Measurements from ENCODE around the gene PRDM16. TPM values are rescaled to one million over a fixed set of nuclear protein-coding genes. Genes with fewer than 3 reads are reported as not detected.

PRDM16 gene
- total RNA-seq, 1 experiment from 2014 or later = 1.6 TPM

DNA sequence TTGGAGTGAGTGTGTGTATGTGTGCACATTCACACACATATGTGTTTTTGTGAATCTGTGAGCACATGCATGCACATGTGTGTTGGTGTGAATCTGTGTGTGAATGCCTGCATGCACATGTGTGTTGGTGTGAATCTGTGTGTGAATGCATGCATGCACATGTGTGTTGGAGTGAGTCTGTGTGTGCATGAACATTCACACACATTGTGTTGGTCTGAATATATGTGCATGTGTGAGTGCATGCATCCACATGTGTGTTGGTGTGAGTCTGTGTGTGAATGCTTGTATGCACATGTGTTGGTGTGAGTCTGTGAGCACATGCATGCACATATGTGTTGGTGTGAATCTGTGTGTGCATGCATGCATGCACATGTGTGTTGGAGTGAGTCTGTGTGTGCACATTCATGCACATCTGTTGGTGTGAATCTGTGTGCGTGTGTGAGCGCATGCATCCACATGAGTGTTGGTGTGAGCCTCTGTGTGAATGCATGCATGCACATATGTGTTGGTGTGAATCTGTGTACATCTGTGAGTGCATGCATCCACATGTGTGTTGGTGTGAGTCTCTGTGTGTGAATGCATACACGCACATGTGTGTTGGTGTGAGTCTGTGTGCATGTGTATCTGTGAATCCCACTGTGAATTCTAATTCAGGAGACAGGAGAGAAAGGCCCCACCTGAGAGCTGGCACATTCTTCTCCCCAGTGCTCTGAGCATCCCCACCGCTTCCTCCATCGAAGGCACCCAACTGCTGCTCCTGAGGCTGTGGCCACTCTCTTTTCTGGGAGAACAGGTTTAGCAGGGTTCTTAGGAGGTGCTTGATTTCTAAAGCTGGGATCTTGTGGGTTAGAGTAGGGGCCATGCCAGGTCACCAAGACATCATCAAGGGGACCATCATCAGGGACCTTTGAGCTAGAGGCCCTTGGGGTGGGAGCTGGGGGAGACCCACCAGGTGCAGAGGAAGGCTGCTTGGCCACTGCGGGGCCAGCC, 267.9 kb downstream of the PRDM16 start:
- ATAC-seq (no peak), DNase-seq (ENCODE audit: low spot score) (no peak)
- H3K4me3 Mint-ChIP-seq = no peak overlapping the region
- POLR2A ChIA-PET = interaction anchor here (0.6 kb wide), 1 partner anchor 921 kb away, joined by 3 read pairs; no protein-coding TSS in a partner anchor
- H3K4me1 Mint-ChIP-seq = peaks cover 4% of the 10 kb centered on the region
- no peaks in the 10 kb centered on the region for H3K9me3 Mint-ChIP-seq
- no peaks in the 10 kb centered on the region for H3K27me3 Mint-ChIP-seq (ENCODE audit: low read depth)
- no peaks in the 10 kb centered on the region for H3K36me3 Mint-ChIP-seq
- CTCF ChIA-PET = interaction anchor here (0.9 kb wide), 1 partner anchor 17 kb away, joined by 4 read pairs; no protein-coding TSS in a partner anchor
- no peak overlapping the region for H3K27ac Mint-ChIP-seq
- TF ChIP-seq CBFB (CRISPR knock-in tag; IDR thresholded peaks at IDR 0.05; ENCODE audit: low read depth) = no peak
- no peak for TF ChIP-seq ELF4 (CRISPR knock-in tag; IDR thresholded peaks at IDR 0.05; ENCODE audit: low read depth)
- no peak for TF ChIP-seq GTF2I (CRISPR knock-in tag; conservative IDR thresholded peaks at IDR 0.05)
- TF ChIP-seq, protein P1, sequence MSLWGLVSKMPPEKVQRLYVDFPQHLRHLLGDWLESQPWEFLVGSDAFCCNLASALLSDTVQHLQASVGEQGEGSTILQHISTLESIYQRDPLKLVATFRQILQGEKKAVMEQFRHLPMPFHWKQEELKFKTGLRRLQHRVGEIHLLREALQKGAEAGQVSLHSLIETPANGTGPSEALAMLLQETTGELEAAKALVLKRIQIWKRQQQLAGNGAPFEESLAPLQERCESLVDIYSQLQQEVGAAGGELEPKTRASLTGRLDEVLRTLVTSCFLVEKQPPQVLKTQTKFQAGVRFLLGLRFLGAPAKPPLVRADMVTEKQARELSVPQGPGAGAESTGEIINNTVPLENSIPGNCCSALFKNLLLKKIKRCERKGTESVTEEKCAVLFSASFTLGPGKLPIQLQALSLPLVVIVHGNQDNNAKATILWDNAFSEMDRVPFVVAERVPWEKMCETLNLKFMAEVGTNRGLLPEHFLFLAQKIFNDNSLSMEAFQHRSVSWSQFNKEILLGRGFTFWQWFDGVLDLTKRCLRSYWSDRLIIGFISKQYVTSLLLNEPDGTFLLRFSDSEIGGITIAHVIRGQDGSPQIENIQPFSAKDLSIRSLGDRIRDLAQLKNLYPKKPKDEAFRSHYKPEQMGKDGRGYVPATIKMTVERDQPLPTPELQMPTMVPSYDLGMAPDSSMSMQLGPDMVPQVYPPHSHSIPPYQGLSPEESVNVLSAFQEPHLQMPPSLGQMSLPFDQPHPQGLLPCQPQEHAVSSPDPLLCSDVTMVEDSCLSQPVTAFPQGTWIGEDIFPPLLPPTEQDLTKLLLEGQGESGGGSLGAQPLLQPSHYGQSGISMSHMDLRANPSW (CRISPR knock-in tag; conservative IDR thresholded peaks at IDR 0.05; ENCODE audit: low read depth) = no peak
- no peak for TF ChIP-seq MXD4 (CRISPR knock-in tag; IDR thresholded peaks at IDR 0.05; ENCODE audit: borderline replicate concordance)
- TF ChIP-seq ZBTB21 (CRISPR knock-in tag; IDR thresholded peaks at IDR 0.05; ENCODE audit: borderline replicate concordance) = no peak
- TF ChIP-seq FOXK1 (CRISPR knock-in tag; IDR thresholded peaks at IDR 0.05) = no peak
- no peak for TF ChIP-seq ZNF232 (CRISPR knock-in tag; IDR thresholded peaks at IDR 0.05)
- TF ChIP-seq ATF1 (CRISPR knock-in tag; IDR thresholded peaks at IDR 0.05) = no peak
- TF ChIP-seq HMGA2 (CRISPR knock-in tag; IDR thresholded peaks at IDR 0.05) = no peak
- no peak for TF ChIP-seq TP53 (CRISPR knock-in tag; IDR thresholded peaks at IDR 0.05)
- no peak for TF ChIP-seq ZNF263 (CRISPR knock-in tag; IDR thresholded peaks at IDR 0.05; ENCODE audit: low read depth)
- TF ChIP-seq, protein P2, sequence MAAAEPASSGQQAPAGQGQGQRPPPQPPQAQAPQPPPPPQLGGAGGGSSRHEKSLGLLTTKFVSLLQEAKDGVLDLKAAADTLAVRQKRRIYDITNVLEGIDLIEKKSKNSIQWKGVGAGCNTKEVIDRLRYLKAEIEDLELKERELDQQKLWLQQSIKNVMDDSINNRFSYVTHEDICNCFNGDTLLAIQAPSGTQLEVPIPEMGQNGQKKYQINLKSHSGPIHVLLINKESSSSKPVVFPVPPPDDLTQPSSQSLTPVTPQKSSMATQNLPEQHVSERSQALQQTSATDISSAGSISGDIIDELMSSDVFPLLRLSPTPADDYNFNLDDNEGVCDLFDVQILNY (CRISPR knock-in tag; IDR thresholded peaks at IDR 0.05) = no peak
- TF ChIP-seq, protein P3, sequence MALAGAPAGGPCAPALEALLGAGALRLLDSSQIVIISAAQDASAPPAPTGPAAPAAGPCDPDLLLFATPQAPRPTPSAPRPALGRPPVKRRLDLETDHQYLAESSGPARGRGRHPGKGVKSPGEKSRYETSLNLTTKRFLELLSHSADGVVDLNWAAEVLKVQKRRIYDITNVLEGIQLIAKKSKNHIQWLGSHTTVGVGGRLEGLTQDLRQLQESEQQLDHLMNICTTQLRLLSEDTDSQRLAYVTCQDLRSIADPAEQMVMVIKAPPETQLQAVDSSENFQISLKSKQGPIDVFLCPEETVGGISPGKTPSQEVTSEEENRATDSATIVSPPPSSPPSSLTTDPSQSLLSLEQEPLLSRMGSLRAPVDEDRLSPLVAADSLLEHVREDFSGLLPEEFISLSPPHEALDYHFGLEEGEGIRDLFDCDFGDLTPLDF (CRISPR knock-in tag; IDR thresholded peaks at IDR 0.05) = no peak
- no peak for TF ChIP-seq PRRX2 (CRISPR knock-in tag; IDR thresholded peaks at IDR 0.05)
- no peak for TF ChIP-seq RELA (CRISPR knock-in tag; IDR thresholded peaks at IDR 0.05; ENCODE audit: borderline replicate concordance)
- no peak for TF ChIP-seq NR1H2 (CRISPR knock-in tag; IDR thresholded peaks at IDR 0.05)
- no peak for TF ChIP-seq TEAD4 (CRISPR knock-in tag; IDR thresholded peaks at IDR 0.05)

DNA sequence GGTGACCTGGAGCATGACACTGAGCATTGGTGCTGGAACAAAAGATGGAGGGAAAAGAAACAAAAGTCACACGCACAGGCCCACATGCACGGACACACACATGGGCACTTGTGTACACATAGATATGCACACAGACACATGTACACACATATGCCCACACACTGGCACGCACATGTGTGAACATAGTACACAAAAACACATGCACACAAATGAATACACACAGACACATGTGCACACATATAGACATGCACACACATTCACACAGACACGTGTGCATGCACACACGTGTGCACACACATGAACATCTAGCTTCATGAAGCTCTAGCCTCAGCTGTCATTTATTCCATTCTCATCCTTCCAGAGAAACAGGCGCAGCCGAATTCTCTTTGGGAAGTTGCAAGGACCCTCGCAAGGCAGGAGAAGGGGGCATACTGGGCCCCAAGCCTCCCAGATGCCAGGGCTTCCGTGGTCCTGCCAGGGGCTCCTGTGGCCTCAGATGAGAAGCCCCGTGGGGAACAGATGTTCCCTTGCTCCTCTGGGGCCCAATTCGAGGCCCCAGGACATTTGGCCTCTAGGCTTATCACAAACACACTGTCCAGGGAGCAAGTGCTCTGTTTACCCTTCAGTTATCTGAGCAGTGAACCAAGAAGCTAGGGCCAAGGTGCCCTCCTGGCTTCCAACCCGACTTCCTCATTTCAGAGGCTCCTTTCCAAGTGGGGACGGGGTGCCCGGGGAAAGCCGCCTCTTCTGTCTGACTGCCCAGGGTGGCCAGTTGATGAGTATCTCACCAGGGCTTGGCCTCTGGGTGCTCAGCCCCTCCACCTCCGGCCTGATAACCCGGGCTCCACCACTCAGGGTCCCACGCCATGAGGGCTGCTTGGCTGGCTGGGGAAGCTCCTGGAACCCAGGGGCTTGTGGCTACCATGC, 269.1 kb downstream of the PRDM16 start:
- Mint-ChIP-seq H3K4me3 (no peak overlapping the region), H3K27ac (no peak overlapping the region), H3K4me1 (no peaks in the 10 kb centered on the region), H3K9me3 (peaks cover 6% of the 10 kb centered on the region), H3K36me3 (0 out of 2 replicates have a peak, but pooled peaks cover 3% of the 10 kb centered on the region), H3K27me3 (ENCODE audit: low read depth) (no peaks in the 10 kb centered on the region)
- ChIA-PET CTCF (interaction anchor here (0.9 to 1.3 kb wide), 2 partner anchors 19 to 87 kb away, joined by 4 to 5 read pairs; no protein-coding TSS in a partner anchor), POLR2A (interaction anchor here (0.6 kb wide), 1 partner anchor 922 kb away, joined by 3 read pairs; no protein-coding TSS in a partner anchor)
- ATAC-seq (no peak), DNase-seq (ENCODE audit: low spot score) (no peak)
- TF ChIP-seq, protein P4, sequence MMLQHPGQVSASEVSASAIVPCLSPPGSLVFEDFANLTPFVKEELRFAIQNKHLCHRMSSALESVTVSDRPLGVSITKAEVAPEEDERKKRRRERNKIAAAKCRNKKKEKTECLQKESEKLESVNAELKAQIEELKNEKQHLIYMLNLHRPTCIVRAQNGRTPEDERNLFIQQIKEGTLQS (CRISPR knock-in tag; conservative IDR thresholded peaks at IDR 0.05) = no peak
- TF ChIP-seq, protein P5, sequence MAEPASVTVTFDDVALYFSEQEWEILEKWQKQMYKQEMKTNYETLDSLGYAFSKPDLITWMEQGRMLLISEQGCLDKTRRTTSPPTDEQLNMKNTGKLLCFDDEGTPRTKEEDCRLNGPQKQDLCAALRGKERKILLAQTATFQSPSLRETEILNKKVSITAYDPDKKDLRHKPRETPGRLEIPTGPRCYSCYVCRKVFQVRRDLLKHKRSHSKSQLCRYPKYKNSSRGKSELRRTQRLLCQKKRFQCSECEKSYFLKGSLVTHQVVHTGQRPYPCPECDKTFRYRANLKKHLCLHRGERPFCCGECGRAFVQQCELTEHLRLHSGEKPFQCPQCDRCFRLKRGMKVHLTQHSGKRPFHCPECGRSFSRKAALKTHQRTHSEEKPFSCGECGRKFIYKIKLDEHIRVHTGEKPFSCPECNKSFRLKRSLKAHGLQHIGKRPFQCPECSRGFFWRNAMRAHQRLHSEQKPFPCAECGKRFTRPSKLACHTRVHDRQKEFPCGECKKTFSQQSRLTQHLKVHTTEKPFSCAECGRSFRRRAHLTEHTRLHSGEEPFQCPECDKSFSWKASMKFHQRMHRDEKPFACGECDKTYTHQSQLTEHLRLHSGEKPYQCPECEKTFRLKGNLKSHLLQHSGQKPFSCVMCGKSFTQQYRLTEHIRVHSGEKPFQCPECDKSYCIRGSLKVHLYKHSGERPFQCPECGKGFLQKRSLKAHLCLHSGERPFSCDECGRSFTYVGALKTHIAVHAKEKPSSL (CRISPR knock-in tag; conservative IDR thresholded peaks at IDR 0.05) = no peak
- TF ChIP-seq ESRRA (CRISPR knock-in tag; IDR thresholded peaks at IDR 0.05; ENCODE audit: borderline replicate concordance) (no peak), ZNF219 (CRISPR knock-in tag; IDR thresholded peaks at IDR 0.05; ENCODE audit: borderline replicate concordance) (no peak), ZNF121 (CRISPR knock-in tag; IDR thresholded peaks at IDR 0.05) (no peak)
- TF ChIP-seq, protein P6, sequence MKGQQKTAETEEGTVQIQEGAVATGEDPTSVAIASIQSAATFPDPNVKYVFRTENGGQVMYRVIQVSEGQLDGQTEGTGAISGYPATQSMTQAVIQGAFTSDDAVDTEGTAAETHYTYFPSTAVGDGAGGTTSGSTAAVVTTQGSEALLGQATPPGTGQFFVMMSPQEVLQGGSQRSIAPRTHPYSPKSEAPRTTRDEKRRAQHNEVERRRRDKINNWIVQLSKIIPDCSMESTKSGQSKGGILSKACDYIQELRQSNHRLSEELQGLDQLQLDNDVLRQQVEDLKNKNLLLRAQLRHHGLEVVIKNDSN (CRISPR knock-in tag; IDR thresholded peaks at IDR 0.05) = no peak
